HG02884 (cell line): Measurements from ENCODE around the gene NAA80.
"Not testable (repeated sequence)": the region's sequence is repeated elsewhere in the genome, so short reads cannot be mapped to it uniquely, and the experiment has no call there.

Experiments used
- ATAC-seq: cut with Tn5 transposase; IDR thresholded peaks from one replicate; pipeline ENCODE4 v1.9.1; 2021; ENCODE audit warnings: mild to moderate bottlenecking, moderate library complexity; ENCODE audit not compliant: unreplicated experiment

NAA80 gene

DNA sequence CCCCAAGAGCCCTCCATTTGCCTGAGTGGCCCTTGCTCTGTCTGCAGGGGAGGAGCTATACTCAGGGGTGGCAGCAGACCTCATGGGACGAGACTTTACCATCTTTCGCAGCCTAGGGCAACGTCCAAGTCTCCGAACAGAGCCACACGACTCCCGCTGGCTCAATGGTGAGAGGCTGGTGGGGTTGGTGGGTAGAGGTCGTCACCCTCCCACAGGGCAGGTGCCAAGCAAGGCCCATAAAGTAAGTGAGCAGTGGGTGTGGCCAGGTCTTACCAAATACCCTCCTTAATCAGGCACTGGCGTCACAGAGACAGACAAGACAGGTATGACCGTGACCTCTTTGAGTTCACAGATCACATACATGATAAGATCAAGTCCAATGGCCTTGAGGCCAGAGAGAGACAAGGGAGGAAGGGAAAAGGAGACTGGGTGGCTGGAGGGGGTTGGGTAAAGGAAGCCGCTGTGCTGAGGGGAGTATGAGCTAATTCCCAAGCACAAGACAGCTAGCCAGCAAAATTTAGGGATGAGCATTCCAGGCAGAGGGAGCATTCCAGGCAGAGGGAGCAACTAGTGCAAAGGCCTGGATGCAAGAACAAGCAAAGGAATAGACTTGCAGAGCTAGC, 27.8 kb downstream of the NAA80 start:
- ATAC-seq, result no peak

DNA sequence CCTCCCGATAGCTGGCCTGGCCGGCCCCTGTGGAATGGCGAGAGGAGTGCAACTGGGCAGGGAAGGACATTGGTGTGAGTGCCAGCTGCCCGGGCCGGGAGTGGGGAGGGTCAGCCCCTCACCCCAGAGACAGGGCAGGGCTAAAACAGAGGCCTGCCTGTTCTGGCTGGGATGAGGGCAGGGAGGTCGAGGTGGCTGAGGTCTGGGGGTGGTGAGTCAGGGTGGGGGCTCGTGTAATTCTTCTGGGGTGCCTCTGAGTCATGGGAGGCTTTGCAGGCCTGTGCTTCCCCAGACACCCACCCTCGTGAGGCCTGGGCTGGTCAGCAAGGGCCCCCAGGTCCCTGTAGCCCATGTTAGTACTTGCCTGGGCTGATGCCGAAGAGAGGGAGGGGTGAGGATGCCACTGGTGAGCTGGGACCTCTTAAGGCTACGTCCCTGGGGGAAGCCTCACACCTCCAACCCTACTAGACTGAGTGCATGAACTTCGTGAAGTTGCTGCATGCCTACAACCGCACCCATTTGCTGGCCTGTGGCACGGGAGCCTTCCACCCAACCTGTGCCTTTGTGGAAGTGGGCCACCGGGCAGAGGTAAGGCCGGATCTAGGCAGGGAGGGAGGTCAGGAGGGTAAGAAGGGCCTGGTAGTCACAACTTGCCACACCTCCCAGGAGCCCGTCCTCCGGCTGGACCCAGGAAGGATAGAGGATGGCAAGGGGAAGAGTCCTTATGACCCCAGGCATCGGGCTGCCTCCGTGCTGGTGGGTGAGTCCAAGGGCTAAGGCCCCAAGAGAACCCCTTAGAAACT, 28.6 kb downstream of the NAA80 start:
- no peak for ATAC-seq

DNA sequence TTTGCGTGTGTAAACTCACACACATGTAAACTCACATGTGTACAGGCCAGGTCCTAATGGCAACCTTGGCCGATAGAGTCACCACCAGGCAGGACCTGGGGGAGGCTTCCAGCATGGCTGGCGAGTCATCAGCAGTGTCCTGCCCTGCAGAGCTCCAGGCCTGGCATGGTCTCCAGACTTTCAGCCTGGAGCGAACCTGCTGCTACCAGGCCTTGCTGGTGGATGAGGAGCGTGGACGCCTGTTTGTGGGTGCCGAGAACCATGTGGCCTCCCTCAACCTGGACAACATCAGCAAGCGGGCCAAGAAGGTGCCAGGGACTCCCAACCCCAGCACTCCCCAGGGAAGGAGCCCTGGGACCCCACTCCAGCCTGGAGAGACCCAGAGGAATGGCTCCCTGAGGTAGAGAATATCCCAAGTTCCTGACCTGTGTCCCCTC, 29.2 kb downstream of the NAA80 start:
- no peak for ATAC-seq

DNA sequence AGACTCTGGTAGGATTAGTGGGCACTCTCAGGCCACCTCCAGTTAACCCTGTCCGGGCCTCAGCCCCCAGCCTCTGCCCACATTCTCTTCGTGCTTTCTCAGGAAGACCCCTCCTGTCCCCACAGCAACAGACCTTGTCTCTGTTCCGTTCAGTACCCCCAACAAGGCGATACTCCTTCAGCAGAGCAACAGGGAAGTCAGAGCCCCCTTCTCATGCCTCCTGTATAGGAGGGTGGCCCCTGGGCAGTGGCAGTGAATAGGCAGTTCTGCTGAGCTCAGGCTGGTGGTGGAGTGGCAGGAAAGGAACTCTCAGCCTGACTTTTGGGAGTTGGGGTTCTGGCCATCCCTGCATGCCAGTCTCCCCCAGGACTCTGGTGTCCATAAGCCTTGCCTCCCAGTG, 29.7 kb downstream of the NAA80 start:
- ATAC-seq, result no peak

DNA sequence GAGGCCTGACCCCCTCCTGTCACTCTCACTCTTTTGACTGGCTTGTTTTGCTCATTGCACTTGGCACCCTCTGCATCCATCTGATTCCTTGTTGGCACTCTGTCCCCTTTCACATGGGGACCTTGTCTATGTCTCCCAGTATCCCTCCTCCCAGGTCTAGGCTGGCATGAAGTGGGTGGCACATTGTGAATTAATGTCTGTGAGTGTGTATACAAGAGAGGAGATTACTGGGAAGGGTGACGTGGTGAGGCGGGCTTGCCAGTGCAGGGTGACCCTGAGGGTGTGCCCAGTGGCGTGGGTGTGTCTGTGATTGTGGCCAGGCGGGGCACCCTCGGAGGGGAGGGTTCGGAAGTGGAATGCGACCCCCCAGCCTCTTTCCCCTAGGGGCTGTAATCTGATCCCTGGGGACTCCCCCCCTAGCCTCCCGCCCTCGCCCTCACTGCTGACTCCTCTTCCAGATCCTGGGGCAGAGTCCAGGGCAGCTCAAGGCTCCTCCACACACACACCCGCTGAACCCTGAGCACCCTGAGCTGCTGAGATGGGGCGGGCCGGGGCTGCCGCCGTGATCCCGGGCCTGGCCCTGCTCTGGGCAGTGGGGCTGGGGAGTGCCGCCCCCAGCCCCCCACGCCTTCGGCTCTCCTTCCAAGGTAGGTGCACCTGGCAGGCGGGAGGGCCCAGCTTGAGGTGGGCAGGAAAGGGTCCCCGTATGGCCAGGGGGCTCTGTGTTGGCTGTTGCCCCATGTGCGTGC, 30.3 kb downstream of the NAA80 start, which contains the start of gene SEMA3B:
Gene SEMA3B (plus strand): TSS at position 445 of the 749 bp plus-strand sequence. CDS start 94 bp downstream, at position 539.
- no peak for ATAC-seq

DNA sequence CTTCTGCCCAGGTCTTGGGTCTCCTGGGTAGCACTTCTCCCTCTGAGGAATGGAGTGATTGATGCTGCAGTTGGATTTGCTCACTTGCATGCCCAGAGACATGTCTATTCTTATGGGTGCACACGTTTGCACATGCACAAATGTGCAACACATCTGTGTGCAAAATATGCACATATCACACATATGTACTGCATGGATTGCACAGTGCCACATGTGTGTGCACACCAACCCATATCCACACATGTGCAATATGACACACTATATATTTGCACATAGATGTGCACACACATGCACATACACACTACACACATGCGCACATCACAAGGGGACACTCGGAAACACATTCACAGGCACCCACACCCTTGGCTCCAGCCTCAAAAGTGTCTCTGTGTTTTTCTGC, 30.9 kb downstream of the NAA80 start:
- no peak for ATAC-seq

DNA sequence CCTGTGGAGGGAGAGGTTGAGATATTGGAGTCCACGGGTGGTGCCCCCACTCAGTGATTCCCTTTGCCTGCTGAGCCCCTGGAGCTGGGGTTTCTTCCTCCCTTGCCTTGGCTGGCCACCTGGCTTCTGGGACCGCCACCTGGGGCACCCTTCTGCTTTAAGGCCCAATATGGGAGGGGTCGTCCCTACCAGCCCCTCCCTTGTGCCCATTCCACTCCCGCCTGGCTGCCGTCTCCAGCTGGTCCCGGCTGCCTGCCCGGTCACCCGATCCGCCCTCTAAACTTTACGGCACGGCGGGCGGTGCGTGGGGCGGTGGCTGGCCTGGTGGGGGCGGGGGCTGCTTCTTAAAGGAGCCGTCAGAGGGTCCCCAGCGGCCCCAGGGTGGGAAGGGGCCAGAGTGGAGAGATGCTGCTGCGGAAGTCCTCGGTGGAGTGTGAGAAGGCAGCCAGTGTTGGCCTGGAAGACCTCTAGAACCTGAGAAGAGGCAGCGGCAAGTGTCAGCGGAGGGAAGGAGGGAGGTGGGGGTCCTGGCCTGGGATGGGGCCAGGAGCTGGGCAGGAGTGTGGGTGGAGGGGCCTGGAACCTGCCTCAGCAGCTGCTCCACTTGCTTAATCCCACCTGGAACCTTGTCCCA, 31.8 kb downstream of the NAA80 start:
- no peak for ATAC-seq

DNA sequence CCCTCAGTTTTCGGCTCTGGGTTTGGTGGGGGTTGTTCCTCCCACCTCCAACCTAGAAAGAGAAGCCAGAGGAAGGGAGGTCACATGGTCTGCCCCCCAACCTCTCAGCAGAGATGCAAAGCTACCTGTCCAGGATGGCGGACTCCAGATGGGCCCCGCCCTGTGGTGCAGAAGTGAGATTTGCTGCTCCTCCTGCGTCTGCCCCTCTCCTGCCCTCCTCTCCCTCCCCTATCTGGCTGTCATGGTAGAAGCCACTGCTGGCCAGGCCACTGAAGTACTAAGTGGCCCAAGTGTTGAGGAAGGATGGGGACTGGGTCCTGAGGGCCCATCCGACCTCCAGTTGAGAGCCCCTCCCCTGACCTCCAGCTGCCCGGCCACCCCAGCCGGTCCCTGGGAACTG, 32.4 kb downstream of the NAA80 start:
- ATAC-seq, result no peak

DNA sequence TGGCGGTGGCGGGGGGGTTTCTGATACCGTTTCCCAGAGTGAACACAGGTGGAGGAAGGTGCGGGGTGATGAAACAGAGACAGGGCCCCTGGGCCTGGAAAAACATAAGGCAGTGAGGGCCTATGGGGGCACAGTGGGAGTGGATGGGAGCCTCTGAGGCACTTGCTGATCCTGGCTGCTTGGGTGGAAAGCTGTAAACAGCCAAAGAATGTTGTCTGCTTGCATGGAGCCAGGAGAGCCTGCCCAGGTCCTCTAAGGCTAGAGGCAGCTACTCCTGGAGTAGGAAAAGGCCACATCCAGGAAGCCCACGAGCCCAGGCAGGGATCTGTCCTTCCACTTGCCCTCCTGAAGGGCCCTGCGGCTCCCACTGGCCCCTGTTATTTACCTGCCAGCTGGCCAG, 33.2 kb downstream of the NAA80 start:
- no peak for ATAC-seq

DNA sequence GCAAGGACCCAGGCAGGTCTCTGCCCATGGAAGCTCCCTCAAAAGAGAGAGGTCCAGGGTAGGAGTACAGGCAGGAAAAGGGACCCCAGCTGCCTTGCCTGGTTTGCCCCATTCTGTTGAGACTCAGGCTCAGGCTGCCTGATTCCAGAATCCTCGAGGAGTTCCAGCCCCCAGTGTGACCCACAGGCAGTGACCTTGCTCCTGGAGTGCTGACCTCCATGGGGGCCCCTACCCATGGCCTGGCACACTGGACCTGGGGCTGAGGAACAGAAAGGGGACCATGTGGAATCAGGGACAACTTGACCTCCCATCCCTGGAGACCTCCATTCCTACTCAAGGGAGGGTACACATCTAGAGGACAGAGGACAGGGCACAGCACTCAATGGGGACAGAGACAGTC, 33.6 kb downstream of the NAA80 start:
- no peak for ATAC-seq

DNA sequence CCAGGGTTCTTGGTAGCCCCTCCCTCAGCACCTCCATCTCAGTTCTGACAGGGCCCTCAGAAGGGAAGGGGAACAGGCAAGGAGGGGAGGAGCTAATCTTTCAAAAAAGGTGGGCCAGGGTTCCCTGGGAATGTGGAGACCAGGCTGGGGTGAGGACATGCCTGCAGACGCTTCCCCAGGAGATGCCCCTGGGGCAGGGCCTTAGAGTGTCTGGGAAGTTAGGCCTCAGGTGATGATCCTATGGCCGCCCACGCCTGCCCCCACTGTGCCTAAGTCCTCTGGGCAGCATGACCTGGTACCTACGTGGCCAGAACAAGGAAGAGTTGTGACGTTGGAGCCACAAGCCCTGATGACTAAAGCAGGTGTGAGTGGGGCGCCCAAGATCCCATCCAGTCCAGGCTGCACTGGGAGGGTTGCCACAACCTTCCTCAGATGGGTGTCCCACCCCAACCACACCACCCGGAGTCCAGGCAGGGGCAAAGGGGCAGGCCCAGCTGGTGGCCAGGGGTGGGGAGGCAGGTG, 34.2 kb downstream of the NAA80 start:
- ATAC-seq, result no peak

DNA sequence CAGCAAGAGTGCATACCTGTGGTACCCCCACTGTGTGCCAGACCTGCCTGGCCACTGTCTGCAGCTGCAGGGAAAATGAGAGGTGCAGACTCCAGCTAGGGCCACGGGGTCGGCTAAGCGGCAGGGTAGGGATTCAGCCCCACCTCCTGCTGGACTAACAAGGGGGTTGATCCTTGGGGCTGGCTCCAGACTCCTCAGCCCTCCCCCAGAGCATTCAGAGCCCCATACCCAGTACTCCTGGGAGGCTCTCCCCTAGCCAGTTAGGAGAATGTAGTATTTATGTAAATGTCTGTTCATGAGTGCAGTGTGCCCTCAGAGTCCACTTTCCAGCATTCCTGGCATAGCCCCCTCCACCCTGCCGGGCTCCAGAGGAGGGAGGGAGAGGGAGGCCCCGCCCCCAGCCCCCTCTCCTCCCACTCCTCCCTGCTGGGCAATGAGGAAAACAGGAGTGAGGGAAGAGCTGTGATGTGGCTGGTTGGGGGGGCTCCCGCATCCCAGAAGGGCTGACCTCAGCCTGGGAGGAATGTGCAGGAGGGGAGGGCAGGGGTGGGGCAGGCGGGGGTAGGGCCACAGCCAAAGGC, 34.7 kb downstream of the NAA80 start:
- ATAC-seq, result no peak

DNA sequence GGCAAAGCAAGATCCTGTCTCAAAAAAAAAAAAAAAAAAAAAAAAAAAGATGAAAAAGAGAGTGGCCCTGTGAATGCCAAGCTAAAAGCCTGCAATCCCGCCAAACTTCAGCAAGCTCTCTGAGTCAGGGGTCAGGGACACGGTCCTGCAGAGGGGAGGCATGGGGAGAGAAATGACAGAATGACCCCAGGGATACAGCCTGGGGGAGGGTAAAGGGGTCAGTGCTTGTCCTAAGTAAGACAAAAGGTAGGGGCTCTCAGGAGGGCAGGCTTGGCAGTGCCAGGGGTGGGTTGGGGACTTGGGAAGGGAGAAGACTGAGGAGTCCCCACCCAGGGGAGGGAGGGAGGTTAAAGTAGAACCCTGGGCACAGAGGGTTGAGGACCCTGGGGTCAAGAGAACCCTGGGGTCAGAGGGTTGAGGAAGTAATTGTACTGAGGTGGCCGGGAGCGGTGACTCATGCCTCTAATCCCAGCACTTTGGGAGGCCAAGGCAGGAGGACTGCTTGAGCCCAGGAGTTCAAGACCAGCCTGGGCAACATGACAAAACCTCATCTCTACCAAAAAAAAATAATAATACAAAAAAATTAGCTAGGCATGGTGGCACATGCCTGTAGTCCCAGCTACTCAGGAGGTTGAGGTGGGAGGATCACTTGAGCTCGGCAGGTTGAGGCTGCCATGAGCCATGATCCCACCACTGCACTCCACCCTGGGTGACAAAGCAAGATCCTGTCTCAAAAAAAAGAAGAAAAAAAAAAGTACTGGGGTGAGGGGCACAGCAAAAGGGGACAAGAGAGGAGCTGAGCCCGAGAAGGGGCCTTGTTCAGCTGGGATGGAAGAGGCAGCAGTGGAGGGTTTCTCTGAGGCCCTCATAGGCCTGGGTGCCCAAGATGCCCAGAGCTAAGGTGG, 35.5 kb downstream of the NAA80 start:
- no peak for ATAC-seq

DNA sequence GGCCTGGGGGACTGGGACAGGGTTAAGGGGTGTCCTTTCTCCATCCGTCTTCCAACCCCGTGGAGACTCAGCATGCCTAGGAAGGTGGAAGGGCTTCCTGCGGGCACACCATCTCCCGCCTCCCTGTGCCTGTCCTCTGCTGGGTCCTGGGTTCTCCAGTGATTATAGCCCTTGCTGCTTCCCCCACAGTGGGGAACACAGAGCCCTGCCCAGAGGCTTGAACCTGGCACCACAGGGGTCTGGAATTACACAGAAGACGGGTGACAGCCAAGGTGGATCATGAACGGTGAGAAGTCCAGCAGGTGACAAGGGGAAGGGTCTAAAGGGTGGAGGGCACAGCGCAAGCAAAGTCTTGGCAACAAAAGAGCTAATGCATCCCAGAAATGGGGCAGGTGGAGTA, 36.4 kb downstream of the NAA80 start:
- ATAC-seq, result no peak

DNA sequence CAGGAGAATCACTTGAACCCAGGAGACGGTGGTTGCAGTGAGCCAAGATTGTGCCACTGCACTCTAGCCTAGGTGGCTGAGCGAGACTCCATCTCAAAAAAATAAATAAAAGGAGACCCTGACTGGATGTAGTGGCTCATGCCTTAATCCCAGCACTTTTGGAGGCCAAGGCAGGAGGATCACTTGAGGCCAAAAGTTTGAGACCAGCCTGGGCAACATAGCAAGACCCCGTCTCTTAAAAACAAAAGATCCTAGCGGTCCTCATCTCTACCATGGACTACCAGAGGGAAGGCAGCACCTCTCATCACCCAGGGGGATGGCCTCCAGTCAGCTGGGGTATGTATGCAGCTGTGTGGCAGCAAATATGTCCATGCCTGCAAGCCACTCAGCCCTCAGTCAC, 37.0 kb downstream of the NAA80 start:
- not testable (repeated sequence) for ATAC-seq

DNA sequence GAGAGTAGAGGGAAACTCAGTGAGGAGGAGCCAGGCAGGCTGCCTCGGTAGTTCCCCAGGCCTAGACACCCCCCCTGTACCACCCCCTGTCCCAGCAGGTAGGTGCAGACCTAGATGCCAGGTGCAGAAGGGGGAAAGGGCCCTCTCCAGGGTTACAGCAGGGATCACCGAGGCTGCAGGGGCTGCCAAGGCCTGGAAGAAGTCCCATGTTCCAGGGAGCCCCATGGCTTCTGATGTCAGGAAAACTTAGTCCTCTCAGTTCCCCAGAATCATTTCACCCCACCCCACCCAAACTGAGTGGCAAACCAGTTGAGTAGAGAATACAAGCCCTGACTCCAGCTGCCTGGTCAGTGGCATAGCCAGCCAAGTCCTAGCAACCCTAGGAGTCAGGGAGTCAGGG, 37.7 kb downstream of the NAA80 start:
- no peak for ATAC-seq

DNA sequence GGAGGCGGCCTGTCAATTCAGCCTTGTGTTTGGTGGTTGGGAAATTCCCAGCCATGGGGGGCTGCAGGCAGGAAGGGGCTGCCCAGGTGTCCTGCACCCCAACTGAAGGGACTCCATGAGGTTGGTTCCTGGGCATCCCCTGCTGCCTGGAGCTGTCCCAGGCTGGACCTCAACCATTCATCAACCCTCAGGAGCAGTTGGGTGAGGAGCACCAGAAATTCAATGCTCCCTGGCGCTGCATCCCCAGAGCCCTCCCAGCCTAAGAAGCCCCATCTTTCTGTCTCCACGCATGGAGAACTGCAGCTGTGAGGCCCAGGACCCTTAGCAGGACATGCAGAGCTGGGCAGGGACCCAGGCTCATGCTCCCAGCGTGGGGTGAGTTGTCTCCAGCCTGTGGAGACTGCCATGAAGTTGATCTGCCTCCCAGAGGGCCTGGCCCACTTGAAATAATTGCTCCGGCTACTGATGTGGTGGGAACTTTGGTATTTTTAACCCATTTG, 38.2 kb downstream of the NAA80 start:
- ATAC-seq, result no peak

DNA sequence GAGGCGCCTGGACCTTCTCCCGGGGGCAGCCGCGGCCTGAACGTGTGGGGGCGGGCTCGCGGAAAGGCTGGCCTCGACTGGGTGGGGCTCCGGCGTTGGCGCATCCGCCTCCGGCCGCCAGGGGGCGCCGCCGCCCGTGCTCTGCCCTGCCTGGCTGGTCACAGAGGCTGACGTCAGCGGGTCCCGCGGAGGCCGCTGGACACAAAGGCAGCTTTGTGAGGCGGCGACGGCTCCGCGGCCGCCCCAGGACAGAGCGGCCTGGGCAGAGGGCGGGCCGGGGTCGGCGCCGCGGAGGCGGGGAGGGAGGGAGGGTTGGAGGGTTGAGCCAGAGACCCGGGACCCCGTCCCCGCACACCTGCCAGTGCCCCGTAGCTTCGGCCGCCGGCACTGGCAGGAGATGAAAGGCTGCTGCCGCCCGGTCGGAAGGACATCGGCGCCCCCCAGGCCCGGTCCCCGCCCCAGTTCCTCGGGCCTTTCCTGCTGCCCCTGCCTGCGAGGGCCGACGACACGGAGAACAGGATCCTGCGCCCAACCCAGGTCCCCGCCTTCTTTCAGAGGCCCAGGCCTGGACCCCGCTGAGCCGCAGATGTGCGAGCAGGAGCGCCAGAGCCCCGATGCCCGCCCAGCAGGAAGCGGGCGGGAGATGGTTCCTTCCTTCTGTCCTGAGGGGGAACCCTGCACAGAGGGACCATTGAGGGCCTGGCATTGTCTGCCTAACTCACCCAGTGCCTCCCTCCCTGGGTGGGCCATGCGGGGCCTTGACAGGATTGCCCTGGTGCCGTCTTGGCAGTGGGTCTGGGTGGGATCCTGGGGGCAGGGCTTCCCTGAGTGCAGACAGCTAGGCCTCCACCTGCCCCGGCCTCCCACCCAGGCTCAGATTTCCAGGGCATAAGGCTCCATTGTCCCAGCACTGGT, 38.9 kb downstream of the NAA80 start:
- ATAC-seq, result no peak
